T-helper 2 cell (primary cell): ENCODE measurements around the gene PITRM1.
"Not testable (repeated sequence)": the region's sequence is repeated elsewhere in the genome, so short reads cannot be mapped to it uniquely, and the experiment has no call there.

Experiments used
- DNase-seq, 5 experiments: peaks; one replicate each; pipeline versions ENCODE4 v3.0.0 to v3.0.0-alpha.2; 2012 to 2022

PITRM1 gene

GRCh38 chr10:3119796-3120459 is 52.7 kb downstream of the PITRM1 start:
- DNase-seq, result peak in 1 of 5 experiments; percentile 39

- no peak for DNase-seq
These were observed 53.9 kb downstream of the PITRM1 start for GRCh38 chr10:3118641-3119091.

- DNase-seq, result no peak
These were observed 55.1 kb downstream of the PITRM1 start for GRCh38 chr10:3117486-3117885.

- DNase-seq, result no peak
These were observed 56.0 kb downstream of the PITRM1 start for GRCh38 chr10:3116508-3117100.

- DNase-seq, result no peak
These were observed 56.9 kb downstream of the PITRM1 start for GRCh38 chr10:3115685-3116084.

GRCh38 chr10:3113343-3113720 is 59.2 kb downstream of the PITRM1 start:
- no peak for DNase-seq

- DNase-seq, result no peak
These were observed 60.9 kb downstream of the PITRM1 start for GRCh38 chr10:3111621-3112163.

GRCh38 chr10:3110782-3111620 is 61.6 kb downstream of the PITRM1 start:
- no peak for DNase-seq

GRCh38 chr10:3109633-3110032 is 62.9 kb downstream of the PITRM1 start:
- DNase-seq, result no peak

GRCh38 chr10:3109196-3109595 is 63.4 kb downstream of the PITRM1 start:
- no peak for DNase-seq

- no peak for DNase-seq
These were observed 63.9 kb downstream of the PITRM1 start for GRCh38 chr10:3108575-3109105.

- no peak for DNase-seq
These were observed 64.5 kb downstream of the PITRM1 start for GRCh38 chr10:3108033-3108432.

- no peak for DNase-seq
These were observed 65.1 kb downstream of the PITRM1 start for GRCh38 chr10:3107426-3107961.

GRCh38 chr10:3106928-3107425 is 65.6 kb downstream of the PITRM1 start:
- no peak for DNase-seq

- not testable (repeated sequence) for DNase-seq
These were observed 66.3 kb downstream of the PITRM1 start for GRCh38 chr10:3106328-3106727.

GRCh38 chr10:3105905-3106304 is 66.7 kb downstream of the PITRM1 start:
- no peak for DNase-seq

GRCh38 chr10:3105166-3105565 is 67.4 kb downstream of the PITRM1 start:
- no peak for DNase-seq

- no peak for DNase-seq
These were observed 68.2 kb downstream of the PITRM1 start for GRCh38 chr10:3104251-3104918.

GRCh38 chr10:3103646-3104045 is 68.9 kb downstream of the PITRM1 start:
- no peak for DNase-seq

- no peak for DNase-seq
These were observed 69.7 kb downstream of the PITRM1 start for GRCh38 chr10:3102720-3103427.

- DNase-seq, result no peak
These were observed 71.5 kb downstream of the PITRM1 start for GRCh38 chr10:3100856-3101640.
